Loucy (cell line): ENCODE data around the gene ADAM22.

Experiments used
- H2AFZ ChIP-seq: fragments of 200-600 bp; sonication (generic); 2 replicates; pipeline ENCODE4 v1.6.0; 2016; ENCODE audit warnings: antibody characterized with exemption, mild to moderate bottlenecking, low read length, moderate library complexity
- H3F3A ChIP-seq: fragments of 200-600 bp; 2 replicates; pipeline ENCODE4 v1.6.0; 2016; ENCODE audit warnings: antibody characterized with exemption, low read depth, mild to moderate bottlenecking
- H3K27me3 ChIP-seq: fragments of 200-600 bp; sonication (generic); 2 replicates; pipeline ENCODE4 v1.6.1; 2014; ENCODE audit warnings: low read length, mild to moderate bottlenecking; ENCODE audit not compliant: insufficient read depth, poor library complexity, severe bottlenecking
- H3K36me3 ChIP-seq: fragments of 200-600 bp; sonication (generic); 2 replicates; pipeline ENCODE4 v1.6.1; 2016; ENCODE audit warnings: low read length; ENCODE audit not compliant: insufficient read depth
- H3K4me1 ChIP-seq: fragments of 200-600 bp; sonication (generic); 2 replicates; pipeline ENCODE4 v1.5.1; 2014; ENCODE audit warnings: low read length, mild to moderate bottlenecking; ENCODE audit not compliant: insufficient read depth, poor library complexity, severe bottlenecking
- H3K4me2 ChIP-seq: fragments of 200-600 bp; sonication (generic); 2 replicates; pipeline ENCODE4 v1.6.0; 2014; ENCODE audit warnings: antibody characterized with exemption, low read length, low read depth, mild to moderate bottlenecking; ENCODE audit not compliant: poor library complexity, severe bottlenecking
- H3K4me3 ChIP-seq: fragments of 200-600 bp; sonication (generic); 2 replicates; pipeline ENCODE4 v1.5.1; 2014; ENCODE audit warnings: low read length, mild to moderate bottlenecking, mixed read lengths; ENCODE audit not compliant: poor library complexity, severe bottlenecking
- H3K79me2 ChIP-seq: fragments of 200-600 bp; sonication (generic); 2 replicates; pipeline ENCODE4 v1.6.1; 2014; ENCODE audit warnings: low read length; ENCODE audit not compliant: insufficient read depth
- H3K9ac ChIP-seq: fragments of 200-600 bp; sonication (generic); 2 replicates; pipeline ENCODE4 v1.6.0; 2014; ENCODE audit warnings: mild to moderate bottlenecking, low read depth, low read length, moderate library complexity; ENCODE audit not compliant: poor library complexity, severe bottlenecking
- H3K9me2 ChIP-seq: fragments of 200-600 bp; sonication (generic); replicated peaks from 2 replicates; pipeline ENCODE4 v1.6.1; 2016; ENCODE audit warnings: low read depth, low read length, mixed read lengths
- H3K9me3 ChIP-seq: fragments of 200-600 bp; sonication (generic); 2 replicates; pipeline ENCODE4 v1.6.1; 2014; ENCODE audit warnings: mild to moderate bottlenecking, antibody characterized with exemption, low read length, low read depth; ENCODE audit not compliant: insufficient read depth
- H4K20me1 ChIP-seq: fragments of 200-600 bp; sonication (generic); 2 replicates; pipeline ENCODE4 v1.6.0; 2014; ENCODE audit warnings: antibody characterized with exemption, low read length, mild to moderate bottlenecking; ENCODE audit not compliant: insufficient read depth, poor library complexity, severe bottlenecking
- EZH2phosphoT487 ChIP-seq: fragments of 200-600 bp; IDR thresholded peaks from 2 replicates; pipeline ENCODE4 v1.6.1; 2018; ENCODE audit warnings: antibody characterized with exemption, mild to moderate bottlenecking, moderate library complexity, borderline replicate concordance
- TF ChIP-seq, protein P1 (sequence below): fragments of 200-600 bp; sonication (generic); conservative IDR thresholded peaks from 2 replicates; pipeline ENCODE4 v1.5.1; 2014; ENCODE audit warnings: mild to moderate bottlenecking, antibody characterized with exemption, low read length

The ADAM22 gene

GRCh38 chr7:87933605-87933952, 472 bp upstream of the ADAM22 start:
- Histone ChIP-seq H3K4me1 (peaks cover 29% of the 10 kb centered on the region), H3K79me2 (peaks cover 21% of the 10 kb centered on the region), H3F3A (no peaks in the 10 kb centered on the region), H3K4me3 (peak overlapping the region; percentile 99), H3K9ac (peak overlapping the region; percentile 68), H3K9me2 (no peaks in the 10 kb centered on the region), H3K4me2 (peak overlapping the region; percentile 76), H3K27me3 (no peaks in the 10 kb centered on the region), H3K36me3 (no peaks in the 10 kb centered on the region), H4K20me1 (no peaks in the 10 kb centered on the region), H2AFZ (peak overlapping the region; percentile 98), H3K9me3 (no peaks in the 10 kb centered on the region)
- no peak for TF ChIP-seq EZH2phosphoT487
- TF ChIP-seq, protein P1, sequence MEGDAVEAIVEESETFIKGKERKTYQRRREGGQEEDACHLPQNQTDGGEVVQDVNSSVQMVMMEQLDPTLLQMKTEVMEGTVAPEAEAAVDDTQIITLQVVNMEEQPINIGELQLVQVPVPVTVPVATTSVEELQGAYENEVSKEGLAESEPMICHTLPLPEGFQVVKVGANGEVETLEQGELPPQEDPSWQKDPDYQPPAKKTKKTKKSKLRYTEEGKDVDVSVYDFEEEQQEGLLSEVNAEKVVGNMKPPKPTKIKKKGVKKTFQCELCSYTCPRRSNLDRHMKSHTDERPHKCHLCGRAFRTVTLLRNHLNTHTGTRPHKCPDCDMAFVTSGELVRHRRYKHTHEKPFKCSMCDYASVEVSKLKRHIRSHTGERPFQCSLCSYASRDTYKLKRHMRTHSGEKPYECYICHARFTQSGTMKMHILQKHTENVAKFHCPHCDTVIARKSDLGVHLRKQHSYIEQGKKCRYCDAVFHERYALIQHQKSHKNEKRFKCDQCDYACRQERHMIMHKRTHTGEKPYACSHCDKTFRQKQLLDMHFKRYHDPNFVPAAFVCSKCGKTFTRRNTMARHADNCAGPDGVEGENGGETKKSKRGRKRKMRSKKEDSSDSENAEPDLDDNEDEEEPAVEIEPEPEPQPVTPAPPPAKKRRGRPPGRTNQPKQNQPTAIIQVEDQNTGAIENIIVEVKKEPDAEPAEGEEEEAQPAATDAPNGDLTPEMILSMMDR = no peak

GRCh38 chr7:87934699-87935383, 790 bp downstream of the ADAM22 start:
- Histone ChIP-seq H3K79me2 (peaks cover 21% of the 10 kb centered on the region), H3K36me3 (no peaks in the 10 kb centered on the region), H3K9me2 (no peaks in the 10 kb centered on the region), H3K9ac (peak overlapping the region; percentile 85), H2AFZ (peak overlapping the region; percentile 97), H4K20me1 (no peaks in the 10 kb centered on the region), H3K4me1 (peaks cover 33% of the 10 kb centered on the region), H3K27me3 (no peaks in the 10 kb centered on the region), H3K9me3 (no peaks in the 10 kb centered on the region), H3F3A (no peaks in the 10 kb centered on the region), H3K4me3 (peak overlapping the region; percentile 99), H3K4me2 (peak overlapping the region; percentile 93)
- TF ChIP-seq, protein P1 = no peak
- no peak for TF ChIP-seq EZH2phosphoT487

GRCh38 chr7:87935384-87935706, 1.3 kb downstream of the ADAM22 start:
- Histone ChIP-seq H3K4me1 (peaks cover 33% of the 10 kb centered on the region), H2AFZ (peak overlapping the region; percentile 97), H3K27me3 (no peaks in the 10 kb centered on the region), H3K9me3 (no peaks in the 10 kb centered on the region), H3K4me2 (peak overlapping the region; percentile 93), H3K4me3 (peak overlapping the region; percentile 99), H3K79me2 (peaks cover 21% of the 10 kb centered on the region), H3K36me3 (no peaks in the 10 kb centered on the region), H3K9me2 (no peaks in the 10 kb centered on the region), H4K20me1 (no peaks in the 10 kb centered on the region), H3K9ac (peak overlapping the region; percentile 85), H3F3A (no peaks in the 10 kb centered on the region)
- TF ChIP-seq, protein P1 = no peak
